HCT116 (cell line): ENCODE data around the gene MNX1. TPM values are rescaled to one million over a fixed set of nuclear protein-coding genes. Genes with fewer than 3 reads are reported as not detected.

ENCODE experiments used
- ATAC-seq: fragments of 200-7000 bp; cut with Tn5 transposase; 2 replicates; pipeline ENCODE4 v1.9.1; 2020; ENCODE audit warnings: mild to moderate bottlenecking, moderate library complexity
- BruUV-seq: library from RNA; stranded (reverse); fragments of 400-500 nt; replicated peaks from 2 replicates; lab custom pipeline; 2021; lab: Mats Ljungman, UMichigan
- CTCF ChIA-PET: fragments of 300-600 bp; sonication (Branson Sonifier 250); formaldehyde crosslinking; loops from one replicate; lab custom pipeline; 2021; ENCODE audit warnings: antibody characterized with exemption; lab: Charles Lee
- POLR2A ChIA-PET: fragments of 300-600, 350-600 bp; sonication (Branson Sonifier 250); formaldehyde crosslinking; loops from one replicate; lab custom pipeline; 2021; ENCODE audit warnings: antibody characterized with exemption; lab: Charles Lee
- RAD21 ChIA-PET, 2 experiments: fragments of 300-600 bp; sonication (Branson Sonifier 250); formaldehyde crosslinking; loops; one replicate each; lab custom pipeline; 2023; ENCODE audit warnings: low total read pairs in 2 of 2; ENCODE audit not compliant: uncharacterized antibody in 2 of 2, unreplicated experiment in 2 of 2, low non-redundant PET in 1 of 2; lab: Charles Lee
- DNase-seq: peaks from one replicate; pipeline ENCODE4 v3.0.0-alpha.2; 2010; ENCODE audit warnings: low read depth, low spot score
- H2AFZ ChIP-seq: fragments of 200-600 bp; shearing (Covaris generic), sonication (generic); 2 replicates; pipeline ENCODE4 v1.6.1; 2017; ENCODE audit warnings: low read depth, mixed run types, mixed read lengths, antibody characterized with exemption, low read length; ENCODE audit not compliant: poor library complexity, severe bottlenecking
- H3K27ac ChIP-seq: 2 replicates; pipeline ENCODE4 v1.5.1; 2012; ENCODE audit warnings: low read depth, low read length
- H3K27me3 ChIP-seq: fragments of 200-600 bp; sonication (generic); 2 replicates; pipeline ENCODE4 v1.6.1; 2016; ENCODE audit warnings: mixed run types, low read length, mixed read lengths; ENCODE audit not compliant: insufficient read depth
- H3K36me3 ChIP-seq, 2 experiments: fragments of 200-500 bp in 1 of 2; fragments of 200-600 bp in 1 of 2; sonication (Bioruptor generic) in 1 of 2; sonication (generic) in 1 of 2; 2 replicates each; pipeline versions ENCODE4 v1.5.1 to v1.6.1; 2014 to 2016; ENCODE audit warnings: low read length in 2 of 2, inconsistent platforms in 1 of 2, mixed read lengths in 1 of 2, mixed run types in 1 of 2; ENCODE audit not compliant: insufficient read depth in 2 of 2, control insufficient read depth in 1 of 2
- H3K4me1 ChIP-seq, 2 experiments: fragments of 200-600 bp in 1 of 2; sonication (generic) in 1 of 2; 2 replicates each; pipeline versions ENCODE4 v1.5.1 to v1.6.1; 2012 to 2017; ENCODE audit warnings: low read length in 2 of 2, inconsistent platforms in 1 of 2, mild to moderate bottlenecking in 1 of 2, mixed read lengths in 1 of 2, mixed run types in 1 of 2, moderate library complexity in 1 of 2; ENCODE audit not compliant: insufficient read depth in 2 of 2, control insufficient read depth in 1 of 2
- H3K4me2 ChIP-seq: fragments of 200-600 bp; sonication (generic); 2 replicates; pipeline ENCODE4 v1.6.1; 2017; ENCODE audit warnings: mixed run types, low read length, mixed read lengths
- H3K4me3 ChIP-seq, 2 experiments: fragments of 200-600 bp in 1 of 2; sonication (generic) in 1 of 2; replicated peaks in 1 of 2; 2 replicates each; pipeline ENCODE4 v1.5.1; 2011 to 2016; ENCODE audit warnings: low read length in 2 of 2, control low read depth in 1 of 2, low read depth in 1 of 2, mild to moderate bottlenecking in 1 of 2, mixed read lengths in 1 of 2, mixed run types in 1 of 2
- H3K79me2 ChIP-seq: fragments of 200-600 bp; sonication (generic); 2 replicates; pipeline ENCODE4 v1.6.1; 2017; ENCODE audit warnings: mild to moderate bottlenecking, mixed run types, low read length, moderate library complexity, mixed read lengths; ENCODE audit not compliant: insufficient read depth
- H3K9ac ChIP-seq: fragments of 200-600 bp; sonication (generic); 2 replicates; pipeline ENCODE4 v1.6.1; 2016; ENCODE audit warnings: low read length, mixed read lengths
- H3K9me2 ChIP-seq: fragments of 200-600 bp; sonication (generic), shearing (Covaris generic); 2 replicates; pipeline ENCODE4 v1.6.1; 2017; ENCODE audit warnings: mixed run types, mild to moderate bottlenecking, moderate library complexity; ENCODE audit not compliant: insufficient read depth
- H3K9me3 ChIP-seq, 2 experiments: fragments of 200-500 bp in 1 of 2; fragments of 200-600 bp in 1 of 2; sonication (Bioruptor generic) in 1 of 2; sonication (generic) in 1 of 2; 2 replicates each; pipeline ENCODE4 v1.6.1; 2014 to 2017; ENCODE audit warnings: low read length in 2 of 2, mixed read lengths in 2 of 2, inconsistent platforms in 1 of 2, low read depth in 1 of 2, mild to moderate bottlenecking in 1 of 2, mixed run types in 1 of 2, moderate library complexity in 1 of 2; ENCODE audit not compliant: control insufficient read depth in 1 of 2, insufficient read depth in 1 of 2
- H4K20me1 ChIP-seq: fragments of 200-600 bp; sonication (generic), shearing (Covaris generic); 2 replicates; pipeline ENCODE4 v1.6.1; 2017; ENCODE audit warnings: mixed run types, mild to moderate bottlenecking, moderate library complexity; ENCODE audit not compliant: insufficient read depth
- CBX3 ChIP-seq: IDR thresholded peaks from 2 replicates; pipeline ENCODE4 v1.6.1; 2012; ENCODE audit warnings: low read depth
- CTCF ChIP-seq, 3 experiments: fragments of 200-600 bp in 1 of 3; sonication (generic) in 1 of 3; IDR thresholded peaks in 2 of 3; conservative IDR thresholded peaks in 1 of 3; 2 replicates each; pipeline ENCODE4 v1.5.1; 2012 to 2017; ENCODE audit warnings: low read depth in 2 of 3, low read length in 2 of 3, antibody characterized with exemption in 1 of 3, borderline replicate concordance in 1 of 3, control low read depth in 1 of 3, mild to moderate bottlenecking in 1 of 3, mixed read lengths in 1 of 3, mixed run types in 1 of 3, moderate library complexity in 1 of 3; ENCODE audit not compliant: insufficient read depth in 1 of 3
- EGR1 ChIP-seq: IDR thresholded peaks from 2 replicates; pipeline ENCODE4 v1.6.1; 2012; ENCODE audit warnings: low read depth
- EZH2 ChIP-seq: fragments of 200-600 bp; sonication (generic); IDR thresholded peaks from 2 replicates; pipeline ENCODE4 v1.6.1; 2017; ENCODE audit warnings: antibody characterized with exemption, mixed run types
- EZH2phosphoT487 ChIP-seq: fragments of 200-600 bp; IDR thresholded peaks from 2 replicates; pipeline ENCODE4 v1.6.1; 2018; ENCODE audit warnings: antibody characterized with exemption, borderline replicate concordance
- FOSL1 ChIP-seq: IDR thresholded peaks from 2 replicates; pipeline ENCODE4 v1.6.1; 2012; ENCODE audit warnings: low read depth
- JUND ChIP-seq: IDR thresholded peaks from 2 replicates; pipeline ENCODE4 v1.6.1; 2012
- RAD21 ChIP-seq: IDR thresholded peaks from 2 replicates; pipeline ENCODE4 v1.6.1; 2012; ENCODE audit warnings: low read depth, mild to moderate bottlenecking
- SP1 ChIP-seq: IDR thresholded peaks from 2 replicates; pipeline ENCODE4 v1.6.1; 2012; ENCODE audit warnings: low read depth
- SRF ChIP-seq: IDR thresholded peaks from 2 replicates; pipeline ENCODE4 v1.6.1; 2012; ENCODE audit warnings: low read depth
- YY1 ChIP-seq: IDR thresholded peaks from 2 replicates; pipeline ENCODE4 v1.6.1; 2011; ENCODE audit warnings: low read length, low read depth, moderate library complexity, mild to moderate bottlenecking; ENCODE audit not compliant: insufficient replicate concordance; ENCODE audit errors: extremely low read depth
- ZFX ChIP-seq: fragments of 450-650 bp; IDR thresholded peaks from 2 replicates; pipeline ENCODE4 v1.6.1; 2017
- intact Hi-C: fragments of 100-400 bp; cut with micrococcal nuclease; formaldehyde crosslinking; loops from 2 replicates; pipeline ENCODE4 v1.10.0; 2022
- total RNA-seq: library from RNA; stranded (reverse); gene quantifications from one replicate; pipeline ENCODE4 v1.2.1, GENCODE V29; 2021; ENCODE audit not compliant: unreplicated experiment

MNX1 gene
- total RNA-seq, 1 experiment from 2014 or later = 7.7 TPM

DNA sequence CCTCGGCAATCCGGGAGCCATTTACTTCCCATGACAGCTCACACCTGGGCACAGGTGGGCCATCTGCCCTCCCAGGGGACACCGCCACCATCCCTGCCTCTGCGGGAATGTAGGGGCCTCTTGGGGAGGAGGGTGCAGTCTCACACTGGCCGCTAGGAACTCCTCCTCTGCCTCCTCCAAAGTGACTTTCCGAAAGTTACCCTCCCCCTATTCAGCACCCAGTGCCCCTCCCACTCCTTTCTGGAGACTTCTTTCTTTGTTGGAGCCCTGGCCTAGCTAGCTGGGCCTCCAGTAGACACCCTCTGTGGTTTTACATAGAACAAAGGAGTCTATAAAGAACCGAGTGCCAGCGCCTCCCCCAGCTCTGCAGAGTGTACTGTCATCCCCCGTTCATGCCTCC, 45.8 kb upstream of the MNX1 start:
- no peak overlapping the region for H3K4me2 ChIP-seq
- DNase-seq = no peak
- CTCF ChIA-PET = no interaction called here
- peak; percentile 27 for ATAC-seq
- H2AFZ ChIP-seq = no peak overlapping the region
- no peaks in the 10 kb centered on the region for H3K4me1 ChIP-seq
- no peak overlapping the region for H3K9ac ChIP-seq
- TF ChIP-seq EGR1 = no peak
- TF ChIP-seq FOSL1 = no peak
- TF ChIP-seq ZFX = no peak
- no peak for TF ChIP-seq RAD21
- no peak for TF ChIP-seq SP1
- no peak for TF ChIP-seq CBX3
- no peak for TF ChIP-seq CTCF (IDR thresholded peaks at IDR 0.05 in 2 of 3, conservative IDR thresholded peaks at IDR 0.05 in 1 of 3; ENCODE audit: borderline replicate concordance in 1 of 3, insufficient read depth in 1 of 3, low read depth in 2 of 3, low read length in 2 of 3)
- TF ChIP-seq EZH2phosphoT487 = no peak
- no peak for TF ChIP-seq EZH2
- TF ChIP-seq SRF = no peak
- TF ChIP-seq JUND = no peak
- TF ChIP-seq YY1 = no peak
- BruUV-seq = no TSS peak
- POLR2A ChIA-PET = no interaction called here
- H3K36me3 ChIP-seq = no peaks in the 10 kb centered on the region
- intact Hi-C loops = no loop called here
- H3K9me2 ChIP-seq = no peaks in the 10 kb centered on the region
- no peaks in the 10 kb centered on the region for H3K9me3 ChIP-seq
- no peaks in the 10 kb centered on the region for H3K79me2 ChIP-seq
- no peaks in the 10 kb centered on the region for H3K27me3 ChIP-seq
- no peaks in the 10 kb centered on the region for H4K20me1 ChIP-seq
- no peak overlapping the region for H3K27ac ChIP-seq
- RAD21 ChIA-PET = no interaction called here
- H3K4me3 ChIP-seq = no peak overlapping the region
